HepG2 (cell line): ENCODE measurements around the gene SPTBN5. TPM values are rescaled to one million over a fixed set of nuclear protein-coding genes. Genes with fewer than 3 reads are reported as not detected.

Experiments
- BRCA1 ChIP-seq: sonication (generic); formaldehyde crosslinking; IDR thresholded peaks from 2 replicates; pipeline ENCODE4 v1.4.0; 2020; ENCODE audit warnings: missing genetic modification reagents
- CBX1 ChIP-seq: IDR thresholded peaks from one replicate; pipeline ENCODE4 v1.6.1; 2016; ENCODE audit warnings: antibody characterized with exemption, low read depth
- ESRRA ChIP-seq: sonication (generic); formaldehyde crosslinking; IDR thresholded peaks from 2 replicates; pipeline ENCODE4 v1.5.1; 2020; ENCODE audit warnings: mild to moderate bottlenecking, low read depth, missing genetic modification reagents
- EZH2 ChIP-seq: conservative IDR thresholded peaks from 2 replicates; pipeline ENCODE4 v1.6.1; 2012; ENCODE audit warnings: mild to moderate bottlenecking, low read depth, low read length, moderate library complexity
- HNRNPUL1 ChIP-seq: fragments of 200-400 bp; formaldehyde crosslinking; IDR thresholded peaks from 2 replicates; pipeline ENCODE4 v1.6.1; 2017; ENCODE audit warnings: low read depth, mild to moderate bottlenecking, low read length, moderate library complexity
- ISL2 ChIP-seq: sonication (generic); formaldehyde crosslinking; IDR thresholded peaks from 2 replicates; pipeline ENCODE4 v1.5.0; 2020; ENCODE audit warnings: missing genetic modification reagents
- KDM2A ChIP-seq: sonication (generic); formaldehyde crosslinking; IDR thresholded peaks from 2 replicates; pipeline ENCODE4 v1.4.0; 2020; ENCODE audit warnings: low read depth, missing genetic modification reagents, borderline replicate concordance
- MYC ChIP-seq: sonication (generic); formaldehyde crosslinking; IDR thresholded peaks from 2 replicates; pipeline ENCODE4 v1.9.0; 2021; ENCODE audit warnings: missing genetic modification reagents, borderline replicate concordance
- NFKBIZ ChIP-seq: IDR thresholded peaks from 2 replicates; pipeline ENCODE4 v1.6.1; 2018; ENCODE audit warnings: missing genetic modification reagents, missing compliant biosample characterization
- NR2C2 ChIP-seq: sonication (generic); formaldehyde crosslinking; IDR thresholded peaks from 2 replicates; pipeline ENCODE4 v1.4.0; 2020; ENCODE audit warnings: missing genetic modification reagents, mild to moderate bottlenecking, moderate library complexity, borderline replicate concordance
- RARA ChIP-seq: IDR thresholded peaks from 2 replicates; pipeline ENCODE4 v1.6.1; 2016; ENCODE audit warnings: missing genetic modification reagents, missing compliant biosample characterization
- SNAPC5 ChIP-seq: sonication (generic); formaldehyde crosslinking; IDR thresholded peaks from 2 replicates; pipeline ENCODE4 v1.8.1; 2023; ENCODE audit warnings: mild to moderate bottlenecking, missing genetic modification reagents, borderline replicate concordance
- STAG1 ChIP-seq: sonication (generic); formaldehyde crosslinking; IDR thresholded peaks from 2 replicates; pipeline ENCODE4 v1.4.0; 2020; ENCODE audit warnings: missing genetic modification reagents
- TBX2 ChIP-seq: sonication (generic); formaldehyde crosslinking; IDR thresholded peaks from 2 replicates; pipeline ENCODE4 v1.5.0; 2020; ENCODE audit warnings: missing genetic modification reagents, mild to moderate bottlenecking, borderline replicate concordance
- TEAD3 ChIP-seq: optimal IDR thresholded peaks from 2 replicates; pipeline ENCODE3; 2016; ENCODE audit warnings: borderline replicate concordance
- XRCC5 ChIP-seq: fragments of 200-400 bp; formaldehyde crosslinking; optimal IDR thresholded peaks from 2 replicates; pipeline ENCODE3; 2017; ENCODE audit warnings: mild to moderate bottlenecking, low read length
- ZBTB21 ChIP-seq: sonication (generic); formaldehyde crosslinking; IDR thresholded peaks from 2 replicates; pipeline ENCODE4 v1.4.0; 2020; ENCODE audit warnings: missing genetic modification reagents
- ZC3H13 ChIP-seq: sonication (generic); formaldehyde crosslinking; IDR thresholded peaks from 2 replicates; pipeline ENCODE4 v1.8.1; 2023; ENCODE audit warnings: mild to moderate bottlenecking, missing genetic modification reagents, moderate library complexity
- ZNF333 ChIP-seq: sonication (generic); formaldehyde crosslinking; IDR thresholded peaks from 2 replicates; pipeline ENCODE4 v1.4.0; 2020; ENCODE audit warnings: mild to moderate bottlenecking, missing genetic modification reagents, borderline replicate concordance
- ZSCAN29 ChIP-seq: sonication (generic); formaldehyde crosslinking; conservative IDR thresholded peaks from 2 replicates; pipeline ENCODE4 v1.4.0; 2020; ENCODE audit warnings: mild to moderate bottlenecking, missing genetic modification reagents
- ZXDC ChIP-seq: sonication (generic); formaldehyde crosslinking; IDR thresholded peaks from 2 replicates; pipeline ENCODE4 v1.5.0; 2020; ENCODE audit warnings: mild to moderate bottlenecking, missing genetic modification reagents
- polyA plus RNA-seq, 8 experiments: library from polyadenylated mRNA; depleted of rRNA in 3 of 8; stranded (reverse) in 7 of 8; unstranded in 1 of 8; fragments of >200 nt; fragmentation: Illumina TruSeq in 4 of 8; extraction: Trizol in 4 of 8; gene quantifications; 2 replicates each; pipeline versions ENCODE4 v1.2.1 to v1.2.3, GENCODE V29; 2011 to 2016; ENCODE audit warnings: low read depth in 4 of 8, missing spikeins in 1 of 8, mixed read lengths in 1 of 8; ENCODE audit not compliant: insufficient read depth in 1 of 8
- total RNA-seq, 5 experiments: library from RNA; depleted of rRNA; stranded (reverse); fragments of >200 nt; fragmentation: Illumina TruSeq; extraction: Trizol; gene quantifications; 2 replicates each; pipeline ENCODE4 v1.2.3, GENCODE V29; 2016; ENCODE audit warnings: low read depth in 1 of 5
- TF ChIP-seq, protein P1 (sequence below): sonication (generic); formaldehyde crosslinking; IDR thresholded peaks from 2 replicates; pipeline ENCODE4 v1.8.1; 2023; ENCODE audit warnings: missing genetic modification reagents, inconsistent platforms, borderline replicate concordance
- TF ChIP-seq, protein P2 (sequence below): sonication (generic); formaldehyde crosslinking; IDR thresholded peaks from 2 replicates; pipeline ENCODE4 v1.5.1; 2020; ENCODE audit warnings: missing genetic modification reagents, mild to moderate bottlenecking, borderline replicate concordance

SPTBN5 gene
- total and polyA plus RNA-seq, 2 of the 13 experiments (the other 11 are each of a cell fraction or from before 2014, with no cell fraction given): 0.01 to 0.07 TPM

GRCh38 chr15:41860049-41860828 is 33.6 kb downstream of the SPTBN5 start (continued):
- TF ChIP-seq ZXDC (CRISPR knock-in tag) (no peak), TEAD3 (CRISPR knock-in tag) (peak; percentile 29), XRCC5 (peak; percentile 40), BRCA1 (no peak), ZBTB21 (CRISPR knock-in tag) (no peak), ISL2 (no peak), CBX1 (no peak), ZC3H13 (no peak), KDM2A (CRISPR knock-in tag) (peak; percentile 34; the same call in 1 of the 2 replicates), ESRRA (CRISPR knock-in tag) (peak; percentile 66), HNRNPUL1 (no peak), ZSCAN29 (CRISPR knock-in tag) (no peak), ZNF333 (CRISPR knock-in tag) (no peak), STAG1 (peak; percentile 47), NFKBIZ (CRISPR knock-in tag) (no peak), EZH2 (0 out of 2 replicates have a peak, but pooled peaks have one; percentile 70), SNAPC5 (CRISPR knock-in tag) (no peak), RARA (peak; percentile 66), MYC (CRISPR knock-in tag) (no peak; the same call in 1 of the 2 replicates), NR2C2 (CRISPR knock-in tag) (peak; percentile 85), TBX2 (CRISPR knock-in tag) (0 out of 2 replicates have a peak, but pooled peaks have one; percentile 15)
- TF ChIP-seq, protein P1, sequence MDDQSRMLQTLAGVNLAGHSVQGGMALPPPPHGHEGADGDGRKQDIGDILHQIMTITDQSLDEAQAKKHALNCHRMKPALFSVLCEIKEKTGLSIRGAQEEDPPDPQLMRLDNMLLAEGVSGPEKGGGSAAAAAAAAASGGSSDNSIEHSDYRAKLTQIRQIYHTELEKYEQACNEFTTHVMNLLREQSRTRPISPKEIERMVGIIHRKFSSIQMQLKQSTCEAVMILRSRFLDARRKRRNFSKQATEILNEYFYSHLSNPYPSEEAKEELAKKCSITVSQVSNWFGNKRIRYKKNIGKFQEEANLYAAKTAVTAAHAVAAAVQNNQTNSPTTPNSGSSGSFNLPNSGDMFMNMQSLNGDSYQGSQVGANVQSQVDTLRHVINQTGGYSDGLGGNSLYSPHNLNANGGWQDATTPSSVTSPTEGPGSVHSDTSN: no peak
- TF ChIP-seq, protein P2, sequence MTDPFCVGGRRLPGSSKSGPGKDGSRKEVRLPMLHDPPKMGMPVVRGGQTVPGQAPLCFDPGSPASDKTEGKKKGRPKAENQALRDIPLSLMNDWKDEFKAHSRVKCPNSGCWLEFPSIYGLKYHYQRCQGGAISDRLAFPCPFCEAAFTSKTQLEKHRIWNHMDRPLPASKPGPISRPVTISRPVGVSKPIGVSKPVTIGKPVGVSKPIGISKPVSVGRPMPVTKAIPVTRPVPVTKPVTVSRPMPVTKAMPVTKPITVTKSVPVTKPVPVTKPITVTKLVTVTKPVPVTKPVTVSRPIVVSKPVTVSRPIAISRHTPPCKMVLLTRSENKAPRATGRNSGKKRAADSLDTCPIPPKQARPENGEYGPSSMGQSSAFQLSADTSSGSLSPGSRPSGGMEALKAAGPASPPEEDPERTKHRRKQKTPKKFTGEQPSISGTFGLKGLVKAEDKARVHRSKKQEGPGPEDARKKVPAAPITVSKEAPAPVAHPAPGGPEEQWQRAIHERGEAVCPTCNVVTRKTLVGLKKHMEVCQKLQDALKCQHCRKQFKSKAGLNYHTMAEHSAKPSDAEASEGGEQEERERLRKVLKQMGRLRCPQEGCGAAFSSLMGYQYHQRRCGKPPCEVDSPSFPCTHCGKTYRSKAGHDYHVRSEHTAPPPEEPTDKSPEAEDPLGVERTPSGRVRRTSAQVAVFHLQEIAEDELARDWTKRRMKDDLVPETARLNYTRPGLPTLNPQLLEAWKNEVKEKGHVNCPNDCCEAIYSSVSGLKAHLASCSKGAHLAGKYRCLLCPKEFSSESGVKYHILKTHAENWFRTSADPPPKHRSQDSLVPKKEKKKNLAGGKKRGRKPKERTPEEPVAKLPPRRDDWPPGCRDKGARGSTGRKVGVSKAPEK: no peak
- TF ChIP-seq, all 625 proteins: peak for 35
